ENCODE measurements around the gene TFAP2E.
A peak's percentile ranks its signal among the peaks of the same experiment; 100 is the strongest.

TFAP2E gene

DNA sequence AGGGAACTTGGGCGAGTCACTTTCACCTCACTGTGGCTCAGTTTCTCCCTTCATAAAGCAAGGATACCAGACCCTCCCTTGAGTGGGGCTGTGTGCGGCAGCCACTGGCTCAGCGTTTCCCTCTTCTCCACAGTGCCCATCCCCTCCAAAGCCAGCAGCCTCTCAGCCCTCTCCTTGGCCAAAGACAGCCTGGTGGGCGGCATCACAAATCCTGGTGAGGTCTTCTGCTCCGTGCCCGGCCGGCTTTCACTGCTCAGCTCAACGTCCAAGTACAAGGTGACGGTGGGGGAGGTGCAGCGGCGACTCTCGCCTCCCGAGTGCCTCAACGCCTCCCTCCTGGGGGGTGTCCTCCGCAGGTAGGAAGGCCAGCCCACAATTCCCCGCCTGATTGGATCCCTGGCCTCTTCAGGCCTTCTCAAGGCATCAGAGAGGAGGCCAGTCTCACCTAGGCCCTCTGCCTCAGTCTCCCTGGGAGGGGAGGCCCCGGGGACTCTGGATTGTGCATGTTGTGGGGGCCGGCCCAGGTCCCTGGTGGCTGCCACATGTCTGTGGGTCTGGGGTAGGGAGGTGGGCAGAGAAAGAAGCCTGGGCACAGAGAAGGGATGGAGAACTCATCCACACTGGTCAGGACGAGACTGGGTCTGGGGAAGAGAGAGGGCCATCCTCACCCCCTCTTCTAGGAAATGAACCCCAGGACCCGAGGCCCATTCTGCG is 15.2 kb downstream of the TFAP2E start:
- in situ Hi-C loops (cut with HindIII; ENCODE audit: low pct_ligation_motif_present, low pct_unique_long_range_greater_than_20kb, low sequenced_read_pairs) = no loop called here

GRCh38 chr1:35589516-35590427 is 16.7 kb downstream of the TFAP2E start:
- in situ Hi-C loops (cut with HindIII; ENCODE audit: low pct_ligation_motif_present, low pct_unique_long_range_greater_than_20kb, low sequenced_read_pairs) = no loop called here
- DNase-seq = no peak

More for the DNA sequence above, 15.2 kb downstream of the TFAP2E start:
- no peak for DNase-seq

DNA sequence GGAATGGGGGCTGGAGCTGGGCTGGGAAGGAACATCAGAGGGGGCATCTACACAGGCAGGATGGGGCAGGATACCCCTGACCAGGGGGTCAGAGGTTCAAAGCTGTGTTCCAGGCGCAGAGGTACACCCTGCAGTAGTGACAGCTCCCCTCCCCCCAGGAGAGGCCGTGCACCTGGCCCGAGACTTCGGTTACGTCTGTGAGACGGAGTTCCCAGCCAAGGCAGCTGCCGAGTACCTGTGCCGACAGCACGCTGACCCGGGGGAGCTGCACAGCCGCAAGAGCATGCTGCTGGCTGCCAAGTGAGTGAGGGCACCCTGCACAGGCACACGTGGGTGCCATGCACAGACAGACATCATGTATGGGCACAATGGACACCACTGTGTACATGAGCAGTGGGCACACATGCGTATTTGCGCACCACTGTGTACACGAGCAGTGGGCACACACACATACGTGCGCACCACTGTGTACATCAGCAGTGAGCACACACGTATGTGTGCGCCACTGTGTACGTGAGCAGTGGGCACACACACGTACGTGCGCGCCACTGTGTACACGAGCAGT is 17.4 kb downstream of the TFAP2E start:
- DNase-seq = no peak
- in situ Hi-C loops (cut with HindIII; ENCODE audit: low pct_ligation_motif_present, low pct_unique_long_range_greater_than_20kb, low sequenced_read_pairs) = no loop called here

- in situ Hi-C loops (cut with HindIII; ENCODE audit: low pct_ligation_motif_present, low pct_unique_long_range_greater_than_20kb, low sequenced_read_pairs) = no loop called here
Observed at GRCh38 chr1:35591211-35591610, 18.1 kb downstream of the TFAP2E start.

DNA sequence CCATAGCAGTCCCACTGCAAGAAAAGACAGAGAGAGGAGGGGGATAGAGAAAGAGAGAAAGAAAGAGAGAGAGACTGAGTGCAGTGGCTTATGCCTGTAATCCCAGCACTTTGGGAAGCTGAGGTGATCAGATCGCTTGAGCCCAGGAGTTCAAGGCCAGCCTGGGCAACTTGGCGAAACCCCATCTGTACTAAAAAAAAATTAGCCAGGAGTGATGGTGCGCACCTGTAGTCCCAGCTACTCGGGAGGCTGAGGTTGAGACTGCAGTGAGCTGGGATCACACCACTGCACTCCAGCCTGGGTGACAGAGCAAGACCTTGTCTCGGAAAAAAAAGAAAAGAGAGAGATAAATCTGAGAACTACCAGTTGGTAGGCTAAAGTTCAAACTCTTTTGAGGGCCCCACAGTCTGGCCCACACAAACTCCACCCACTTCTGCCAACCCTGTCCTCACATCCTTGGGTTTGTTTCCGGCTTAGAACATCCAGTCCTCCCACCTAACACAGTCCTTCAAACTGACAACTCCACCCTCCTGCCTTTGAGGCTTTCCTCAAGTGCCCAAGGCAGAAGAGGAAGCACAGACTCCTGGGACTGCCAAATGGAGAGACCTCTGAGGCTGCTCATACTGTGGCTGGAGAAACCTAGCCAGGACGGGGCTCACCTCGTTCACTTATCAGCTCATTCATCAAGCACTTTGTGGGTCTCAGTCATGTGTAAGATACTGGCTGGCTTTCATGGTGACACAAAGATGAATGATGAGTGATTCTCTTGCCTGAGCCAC is 20.1 kb downstream of the TFAP2E start:
- in situ Hi-C loops (cut with HindIII; ENCODE audit: low pct_ligation_motif_present, low pct_unique_long_range_greater_than_20kb, low sequenced_read_pairs) = no loop called here
- DNase-seq = no peak

More at GRCh38 chr1:35591211-35591610, 18.1 kb downstream of the TFAP2E start:
- no peak for DNase-seq

DNA sequence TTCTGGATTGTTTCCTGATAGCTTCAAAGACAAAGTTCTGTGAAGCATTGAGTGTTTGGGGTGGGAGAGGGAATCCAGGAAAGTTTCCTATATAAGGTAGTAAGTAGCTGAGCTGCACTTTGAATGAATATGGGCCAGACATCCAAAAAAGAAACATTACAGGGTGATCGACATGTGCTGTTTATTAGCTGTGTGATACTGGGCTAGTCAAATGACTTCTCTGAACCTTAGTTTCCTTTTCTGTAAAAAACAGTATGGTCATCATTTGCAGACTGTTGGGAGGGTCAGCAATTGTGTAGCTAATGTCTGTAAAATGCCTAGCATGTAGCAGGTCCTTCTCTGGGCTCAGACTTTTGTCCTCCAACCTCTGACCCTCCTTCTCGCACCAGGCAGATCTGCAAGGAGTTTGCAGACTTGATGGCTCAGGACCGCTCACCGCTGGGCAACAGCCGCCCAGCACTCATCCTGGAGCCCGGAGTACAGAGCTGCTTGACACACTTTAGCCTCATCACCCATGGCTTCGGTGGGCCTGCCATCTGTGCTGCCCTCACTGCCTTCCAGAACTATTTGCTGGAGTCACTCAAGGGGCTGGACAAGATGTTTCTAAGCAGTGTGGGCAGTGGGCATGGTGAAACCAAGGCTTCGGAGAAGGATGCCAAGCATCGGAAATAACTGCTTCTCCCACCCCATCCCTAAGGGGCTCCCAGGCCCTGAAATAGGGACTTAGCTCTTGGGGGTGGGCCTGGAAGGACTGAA is 21.1 kb downstream of the TFAP2E start:
- no peak for DNase-seq
- in situ Hi-C loops (cut with HindIII; ENCODE audit: low pct_ligation_motif_present, low pct_unique_long_range_greater_than_20kb, low sequenced_read_pairs) = no loop called here

GRCh38 chr1:35595684-35596083 is 22.6 kb downstream of the TFAP2E start:
- DNase-seq = no peak
- in situ Hi-C loops (cut with HindIII; ENCODE audit: low pct_ligation_motif_present, low pct_unique_long_range_greater_than_20kb, low sequenced_read_pairs) = no loop called here

- in situ Hi-C loops (cut with HindIII; ENCODE audit: low pct_ligation_motif_present, low pct_unique_long_range_greater_than_20kb, low sequenced_read_pairs) = no loop called here
- no peak for DNase-seq
Observed at GRCh38 chr1:35597870-35598269, 24.8 kb downstream of the TFAP2E start.

DNA sequence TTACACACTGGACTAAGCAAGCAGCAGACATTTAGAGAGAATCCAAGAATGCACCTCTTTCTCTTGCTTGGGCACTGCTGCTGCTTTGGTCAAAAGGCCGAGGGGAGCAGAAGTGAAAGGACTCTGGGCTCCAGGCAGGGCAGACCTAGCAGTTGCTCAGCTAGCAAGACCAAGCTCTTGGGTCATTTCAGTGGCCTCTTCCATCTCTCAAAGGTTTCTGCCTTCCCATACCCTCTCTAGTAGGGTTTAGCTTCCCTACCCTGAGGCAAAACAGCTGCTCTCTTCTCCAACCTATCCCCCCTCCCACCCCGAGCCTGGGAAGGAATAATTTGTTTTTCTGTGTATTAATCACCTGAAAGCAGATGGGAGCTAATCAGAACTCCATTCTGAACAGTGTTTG is 25.8 kb downstream of the TFAP2E start:
- in situ Hi-C loops (cut with HindIII; ENCODE audit: low pct_ligation_motif_present, low pct_unique_long_range_greater_than_20kb, low sequenced_read_pairs) = no loop called here
- DNase-seq = no peak

- DNase-seq = no peak
- in situ Hi-C loops (cut with HindIII; ENCODE audit: low pct_ligation_motif_present, low pct_unique_long_range_greater_than_20kb, low sequenced_read_pairs) = no loop called here
Observed at GRCh38 chr1:35599411-35599810, 26.3 kb downstream of the TFAP2E start.

- DNase-seq = no peak
- in situ Hi-C loops (cut with HindIII; ENCODE audit: low pct_ligation_motif_present, low pct_unique_long_range_greater_than_20kb, low sequenced_read_pairs) = no loop called here
Observed at GRCh38 chr1:35600593-35600992, 27.5 kb downstream of the TFAP2E start.

DNA sequence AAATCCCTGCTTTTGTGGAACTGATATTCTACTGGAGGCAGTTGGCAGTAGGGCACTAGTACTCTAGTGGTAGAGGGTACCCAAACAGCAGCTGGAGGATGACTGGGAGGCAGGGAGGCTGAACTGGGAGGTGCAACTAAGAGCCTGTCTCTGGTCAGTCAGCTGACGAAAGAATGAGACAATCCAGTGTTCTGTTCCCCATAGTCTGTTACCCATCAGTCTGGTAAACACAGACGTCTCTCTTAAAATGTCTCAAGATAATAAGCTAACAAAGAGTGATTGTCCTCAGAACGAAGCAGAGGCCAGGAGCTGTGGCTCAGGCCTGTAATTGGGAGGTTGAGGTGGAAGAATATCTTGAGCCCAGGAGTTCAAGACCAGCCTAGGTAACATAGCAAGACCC is 30.4 kb downstream of the TFAP2E start:
- no peak for DNase-seq
- in situ Hi-C loops (cut with HindIII; ENCODE audit: low pct_ligation_motif_present, low pct_unique_long_range_greater_than_20kb, low sequenced_read_pairs) = no loop called here

GRCh38 chr1:35603941-35604340 is 30.8 kb downstream of the TFAP2E start:
- in situ Hi-C loops (cut with HindIII; ENCODE audit: low pct_ligation_motif_present, low pct_unique_long_range_greater_than_20kb, low sequenced_read_pairs) = no loop called here
- DNase-seq = no peak

DNA sequence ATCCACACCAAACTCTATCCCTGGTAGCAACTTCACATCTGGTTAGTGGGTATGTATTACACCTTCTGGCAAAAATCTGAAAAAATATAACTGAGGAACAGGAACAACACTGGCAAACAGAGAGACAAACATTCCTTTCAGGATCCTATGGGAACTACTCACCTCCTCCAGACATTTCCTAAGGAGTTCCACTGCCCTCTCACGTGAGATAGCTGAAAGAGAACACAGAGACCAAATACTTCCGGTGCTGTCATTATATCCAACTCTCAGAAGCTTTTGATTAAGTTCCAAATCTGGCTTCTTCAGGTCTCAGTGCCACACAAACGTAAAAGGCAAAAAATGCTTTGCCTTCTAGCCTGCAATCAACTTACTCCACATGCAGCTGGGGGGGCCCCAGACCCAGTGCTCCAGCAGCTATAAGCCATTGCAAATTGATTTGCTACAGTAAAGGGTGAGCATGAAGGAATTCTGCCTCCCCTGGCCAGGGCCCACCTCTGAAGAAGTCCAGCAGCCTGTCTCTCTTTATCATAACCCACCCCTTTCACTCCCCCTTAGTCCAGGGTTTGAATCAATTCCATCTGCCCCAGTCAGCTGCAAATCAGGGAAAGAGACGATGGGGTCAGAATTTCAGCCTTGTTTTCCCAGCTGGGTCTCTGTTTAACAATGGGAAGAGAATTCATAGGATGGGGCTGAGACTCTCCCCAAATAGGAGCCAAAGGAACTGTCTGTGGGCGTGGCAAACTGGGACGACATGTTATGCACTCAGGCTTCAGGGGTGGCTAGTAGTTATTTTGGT is 32.2 kb downstream of the TFAP2E start:
- in situ Hi-C loops (cut with HindIII; ENCODE audit: low pct_ligation_motif_present, low pct_unique_long_range_greater_than_20kb, low sequenced_read_pairs) = no loop called here
- no peak for DNase-seq

DNA sequence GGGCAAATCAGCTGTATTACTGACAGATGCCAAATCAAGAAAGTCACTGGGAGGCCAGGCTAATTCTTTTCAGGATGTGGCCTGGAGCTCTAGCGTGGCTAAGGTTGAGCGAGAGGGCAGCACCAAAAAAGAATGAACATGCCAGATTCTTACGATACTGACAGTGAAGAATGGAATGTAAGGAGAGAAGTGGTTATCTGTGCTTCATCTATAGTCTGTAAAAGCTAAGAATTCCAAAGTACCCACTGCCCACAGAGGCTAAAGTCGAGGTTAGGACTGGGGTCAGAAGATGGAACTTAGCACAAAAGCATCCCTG is 32.7 kb downstream of the TFAP2E start:
- in situ Hi-C loops (cut with HindIII; ENCODE audit: low pct_ligation_motif_present, low pct_unique_long_range_greater_than_20kb, low sequenced_read_pairs) = no loop called here
- DNase-seq = peak; percentile 62

GRCh38 chr1:35611655-35612054 is 38.5 kb downstream of the TFAP2E start:
- DNase-seq = no peak
- in situ Hi-C loops (cut with HindIII; ENCODE audit: low pct_ligation_motif_present, low pct_unique_long_range_greater_than_20kb, low sequenced_read_pairs) = no loop called here

DNA sequence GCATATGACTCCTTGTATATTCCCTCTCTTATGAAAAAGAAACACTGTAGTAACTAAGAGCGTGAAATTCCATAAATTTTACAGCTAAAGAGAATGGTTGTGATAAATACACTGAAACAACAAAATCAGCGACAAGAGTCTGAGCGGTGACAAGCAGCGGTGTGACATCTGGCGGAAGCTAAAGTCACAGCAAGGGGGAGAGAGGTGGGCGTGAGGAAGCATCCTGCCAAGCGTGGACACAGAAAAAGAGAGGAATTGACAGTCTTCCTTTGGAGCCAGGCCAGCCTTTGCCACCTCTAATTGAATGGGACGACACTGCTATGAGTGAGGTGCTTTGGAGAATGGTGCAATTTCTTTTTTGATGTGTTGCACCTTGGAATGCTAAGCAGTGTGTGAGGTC is 42.3 kb downstream of the TFAP2E start:
- in situ Hi-C loops (cut with HindIII; ENCODE audit: low pct_ligation_motif_present, low pct_unique_long_range_greater_than_20kb, low sequenced_read_pairs) = no loop called here
- no peak for DNase-seq

Data from ACHN (cell line).